H1 (cell line): ENCODE data around the gene MAN2A1.

Experiments
- CHD1 ChIP-seq: IDR thresholded peaks from 2 replicates; pipeline ENCODE4 v1.6.1; 2012; ENCODE audit warnings: low read depth, low read length, improper control_type of control experiment
- CHD2 ChIP-seq: IDR thresholded peaks from 2 replicates; pipeline ENCODE4 v1.6.1; 2012; ENCODE audit warnings: low read length, improper control_type of control experiment
- CTCF ChIP-seq, 3 experiments: IDR thresholded peaks; 1 replicate in 2 of 3; 2 replicates in 1 of 3; pipeline versions ENCODE4 v1.5.1 to v1.6.1; 2011; ENCODE audit warnings: low read length in 3 of 3, mild to moderate bottlenecking in 3 of 3, inconsistent platforms in 2 of 3, low read depth in 1 of 3, moderate library complexity in 1 of 3; ENCODE audit not compliant: insufficient read depth in 1 of 3; ENCODE audit errors: control extremely low read depth in 1 of 3
- FOSL1 ChIP-seq: IDR thresholded peaks from 2 replicates; pipeline ENCODE4 v1.6.1; 2011; ENCODE audit warnings: mild to moderate bottlenecking, low read depth, low read length, moderate library complexity; ENCODE audit not compliant: insufficient read depth
- HDAC6 ChIP-seq: IDR thresholded peaks from one replicate; pipeline ENCODE4 v1.7.1; 2012; ENCODE audit warnings: low read depth, mild to moderate bottlenecking, inconsistent platforms, low read length, moderate library complexity
- JUN ChIP-seq: IDR thresholded peaks from 2 replicates; pipeline ENCODE4 v1.6.1; 2011; ENCODE audit warnings: low read depth, mild to moderate bottlenecking, improper control_type of control experiment, low read length
- MAFK ChIP-seq: IDR thresholded peaks from 2 replicates; pipeline ENCODE4 v1.6.1; 2012; ENCODE audit warnings: low read depth, mild to moderate bottlenecking, improper control_type of control experiment, low read length
- MAX ChIP-seq: IDR thresholded peaks from 2 replicates; pipeline ENCODE4 v1.6.1; 2012; ENCODE audit warnings: inconsistent platforms
- POLR2A ChIP-seq, 2 experiments: IDR thresholded peaks; 1 replicate in 1 of 2; 2 replicates in 1 of 2; pipeline ENCODE4 v1.6.1; 2011; ENCODE audit warnings: low read depth in 2 of 2, low read length in 2 of 2, mild to moderate bottlenecking in 2 of 2; ENCODE audit errors: control extremely low read depth in 1 of 2
- TEAD4 ChIP-seq: IDR thresholded peaks from 2 replicates; pipeline ENCODE4 v1.6.1; 2012; ENCODE audit warnings: low read depth, low read length, inconsistent platforms, mixed read lengths

GRCh38 chr5:109685916-109686315 is 3.8 kb upstream of the MAN2A1 start:
- TF ChIP-seq HDAC6: no peak
- no peak for TF ChIP-seq MAFK
- TF ChIP-seq CTCF (IDR thresholded peaks at IDR 0.05; ENCODE audit: control extremely low read depth in 1 of 3, insufficient read depth in 1 of 3, low read depth in 1 of 3, low read length in 3 of 3): no peak
- no peak for TF ChIP-seq POLR2A (IDR thresholded peaks at IDR 0.05; ENCODE audit: control extremely low read depth in 1 of 2, low read depth in 2 of 2, low read length in 2 of 2)
- TF ChIP-seq FOSL1: no peak
- no peak for TF ChIP-seq JUN
- no peak for TF ChIP-seq CHD2
- TF ChIP-seq MAX: no peak
- no peak for TF ChIP-seq CHD1
- no peak for TF ChIP-seq TEAD4
